Loucy (cell line): ENCODE data around the gene NOBOX.

Experiments
- H2AFZ ChIP-seq: fragments of 200-600 bp; sonication (generic); 2 replicates; pipeline ENCODE4 v1.6.0; 2016; ENCODE audit warnings: antibody characterized with exemption, mild to moderate bottlenecking, low read length, moderate library complexity
- H3F3A ChIP-seq: fragments of 200-600 bp; 2 replicates; pipeline ENCODE4 v1.6.0; 2016; ENCODE audit warnings: antibody characterized with exemption, low read depth, mild to moderate bottlenecking
- H3K27me3 ChIP-seq: fragments of 200-600 bp; sonication (generic); 2 replicates; pipeline ENCODE4 v1.6.1; 2014; ENCODE audit warnings: low read length, mild to moderate bottlenecking; ENCODE audit not compliant: insufficient read depth, poor library complexity, severe bottlenecking
- H3K36me3 ChIP-seq: fragments of 200-600 bp; sonication (generic); 2 replicates; pipeline ENCODE4 v1.6.1; 2016; ENCODE audit warnings: low read length; ENCODE audit not compliant: insufficient read depth
- H3K4me1 ChIP-seq: fragments of 200-600 bp; sonication (generic); 2 replicates; pipeline ENCODE4 v1.5.1; 2014; ENCODE audit warnings: low read length, mild to moderate bottlenecking; ENCODE audit not compliant: insufficient read depth, poor library complexity, severe bottlenecking
- H3K4me2 ChIP-seq: fragments of 200-600 bp; sonication (generic); 2 replicates; pipeline ENCODE4 v1.6.0; 2014; ENCODE audit warnings: antibody characterized with exemption, low read length, low read depth, mild to moderate bottlenecking; ENCODE audit not compliant: poor library complexity, severe bottlenecking
- H3K4me3 ChIP-seq: fragments of 200-600 bp; sonication (generic); 2 replicates; pipeline ENCODE4 v1.5.1; 2014; ENCODE audit warnings: low read length, mild to moderate bottlenecking, mixed read lengths; ENCODE audit not compliant: poor library complexity, severe bottlenecking
- H3K79me2 ChIP-seq: fragments of 200-600 bp; sonication (generic); 2 replicates; pipeline ENCODE4 v1.6.1; 2014; ENCODE audit warnings: low read length; ENCODE audit not compliant: insufficient read depth
- H3K9ac ChIP-seq: fragments of 200-600 bp; sonication (generic); 2 replicates; pipeline ENCODE4 v1.6.0; 2014; ENCODE audit warnings: mild to moderate bottlenecking, low read depth, low read length, moderate library complexity; ENCODE audit not compliant: poor library complexity, severe bottlenecking
- H3K9me2 ChIP-seq: fragments of 200-600 bp; sonication (generic); replicated peaks from 2 replicates; pipeline ENCODE4 v1.6.1; 2016; ENCODE audit warnings: low read depth, low read length, mixed read lengths
- H3K9me3 ChIP-seq: fragments of 200-600 bp; sonication (generic); 2 replicates; pipeline ENCODE4 v1.6.1; 2014; ENCODE audit warnings: mild to moderate bottlenecking, antibody characterized with exemption, low read length, low read depth; ENCODE audit not compliant: insufficient read depth
- H4K20me1 ChIP-seq: fragments of 200-600 bp; sonication (generic); 2 replicates; pipeline ENCODE4 v1.6.0; 2014; ENCODE audit warnings: antibody characterized with exemption, low read length, mild to moderate bottlenecking; ENCODE audit not compliant: insufficient read depth, poor library complexity, severe bottlenecking
- CTCF ChIP-seq: fragments of 200-600 bp; sonication (generic); conservative IDR thresholded peaks from 2 replicates; pipeline ENCODE4 v1.5.1; 2014; ENCODE audit warnings: mild to moderate bottlenecking, antibody characterized with exemption, low read length
- EZH2phosphoT487 ChIP-seq: fragments of 200-600 bp; IDR thresholded peaks from 2 replicates; pipeline ENCODE4 v1.6.1; 2018; ENCODE audit warnings: antibody characterized with exemption, mild to moderate bottlenecking, moderate library complexity, borderline replicate concordance

Gene NOBOX

GRCh38 chr7:144410441-144410840 lies 6.9 kb upstream of the NOBOX start:
- Histone ChIP-seq H3K4me1 (no peaks in the 10 kb centered on the region), H3F3A (no peaks in the 10 kb centered on the region), H3K9me2 (no peaks in the 10 kb centered on the region), H3K79me2 (no peaks in the 10 kb centered on the region), H3K27me3 (no peaks in the 10 kb centered on the region), H3K9me3 (no peaks in the 10 kb centered on the region), H3K36me3 (no peaks in the 10 kb centered on the region), H2AFZ (no peak overlapping the region), H3K4me2 (no peak overlapping the region), H4K20me1 (no peaks in the 10 kb centered on the region), H3K9ac (no peak overlapping the region), H3K4me3 (no peak overlapping the region)
- no peak for TF ChIP-seq EZH2phosphoT487
- TF ChIP-seq CTCF: no peak

- Histone ChIP-seq H3F3A (no peaks in the 10 kb centered on the region), H3K4me2 (no peak overlapping the region), H4K20me1 (no peaks in the 10 kb centered on the region), H3K9ac (no peak overlapping the region), H3K4me1 (no peaks in the 10 kb centered on the region), H3K27me3 (no peaks in the 10 kb centered on the region), H3K4me3 (no peak overlapping the region), H3K79me2 (no peaks in the 10 kb centered on the region), H3K9me3 (no peaks in the 10 kb centered on the region), H3K9me2 (no peaks in the 10 kb centered on the region), H2AFZ (no peak overlapping the region), H3K36me3 (no peaks in the 10 kb centered on the region)
- TF ChIP-seq EZH2phosphoT487: no peak
- no peak for TF ChIP-seq CTCF
These were observed 4.6 kb upstream of the NOBOX start for GRCh38 chr7:144408121-144408520.

GRCh38 chr7:144407266-144407931 lies 3.9 kb upstream of the NOBOX start:
- H3K27me3 ChIP-seq: no peaks in the 10 kb centered on the region
- H2AFZ ChIP-seq: no peak overlapping the region
- H3K9me2 ChIP-seq: no peaks in the 10 kb centered on the region
- H3K9me3 ChIP-seq: no peaks in the 10 kb centered on the region
- no peak overlapping the region for H3K9ac ChIP-seq
- H3K79me2 ChIP-seq: no peaks in the 10 kb centered on the region
- no peaks in the 10 kb centered on the region for H3K36me3 ChIP-seq
- H3K4me3 ChIP-seq: no peak overlapping the region
- H3F3A ChIP-seq: no peaks in the 10 kb centered on the region
- TF ChIP-seq EZH2phosphoT487 (no peak), CTCF (no peak)
- no peaks in the 10 kb centered on the region for H4K20me1 ChIP-seq
- no peaks in the 10 kb centered on the region for H3K4me1 ChIP-seq
- H3K4me2 ChIP-seq: no peak overlapping the region
